Endodermal cell (in vitro differentiated cells): Measurements from ENCODE around the gene TMEM45B. TPM values are rescaled to one million over a fixed set of nuclear protein-coding genes. Genes with fewer than 3 reads are reported as not detected.

ENCODE experiments used
- DNase-seq: peaks from one replicate; pipeline ENCODE4 v3.0.0-alpha.2; 2017
- H3K27ac ChIP-seq: 2 replicates; pipeline ENCODE4 v1.5.1; 2013; ENCODE audit warnings: mild to moderate bottlenecking, low read depth, low read length, moderate library complexity
- H3K27me3 ChIP-seq: 2 replicates; pipeline ENCODE4 v1.6.1; 2013; ENCODE audit warnings: mild to moderate bottlenecking, low read length, moderate library complexity; ENCODE audit not compliant: insufficient read depth, control insufficient read depth, poor library complexity, severe bottlenecking
- H3K36me3 ChIP-seq: 2 replicates; pipeline ENCODE4 v1.7.0; 2013; ENCODE audit warnings: mild to moderate bottlenecking, low read length, moderate library complexity; ENCODE audit not compliant: control insufficient read depth, insufficient read depth
- H3K4me1 ChIP-seq: one replicate; pipeline ENCODE4 v1.7.0; 2013; ENCODE audit warnings: low read length; ENCODE audit not compliant: control insufficient read depth, insufficient read depth
- H3K4me3 ChIP-seq: 2 replicates; pipeline ENCODE4 v1.5.1; 2013; ENCODE audit warnings: mild to moderate bottlenecking, low read length, moderate library complexity
- H3K9ac ChIP-seq: 2 replicates; pipeline ENCODE4 v1.6.1; 2013; ENCODE audit warnings: mild to moderate bottlenecking, low read length, moderate library complexity; ENCODE audit not compliant: poor library complexity, severe bottlenecking; ENCODE audit errors: extremely low read depth
- H3K9me3 ChIP-seq: 2 replicates; pipeline ENCODE4 v1.6.1; 2013; ENCODE audit warnings: mild to moderate bottlenecking, low read length, moderate library complexity; ENCODE audit not compliant: control insufficient read depth
- H3K27ac Mint-ChIP-seq: 2 replicates; pipeline ENCODE4 v1.8.0; 2020; ENCODE audit warnings: mixed read lengths
- H3K27me3 Mint-ChIP-seq: 2 replicates; pipeline ENCODE4 v1.8.0; 2021; ENCODE audit warnings: mild to moderate bottlenecking, mixed read lengths; ENCODE audit not compliant: insufficient read depth
- H3K36me3 Mint-ChIP-seq: 2 replicates; pipeline ENCODE4 v1.8.0; 2020; ENCODE audit warnings: low read depth, mixed read lengths
- H3K4me1 Mint-ChIP-seq: 2 replicates; pipeline ENCODE4 v1.8.0; 2020; ENCODE audit warnings: mixed read lengths
- H3K4me3 Mint-ChIP-seq: 2 replicates; pipeline ENCODE4 v1.8.0; 2020; ENCODE audit warnings: mild to moderate bottlenecking, moderate library complexity, mixed read lengths
- H3K9me3 Mint-ChIP-seq: 2 replicates; pipeline ENCODE4 v1.8.0; 2020; ENCODE audit warnings: mild to moderate bottlenecking, mixed read lengths
- WGBS, 2 experiments: methylation state at CpG; one replicate each; pipeline versions ENCODE4 v1.1.5 to v1.1.7; 2013; ENCODE audit warnings: missing lambda C conversion rate in 2 of 2, mixed read lengths in 1 of 2; ENCODE audit not compliant: insufficient coverage in 1 of 2, insufficient read length in 1 of 2; 5-methylcytosine and 5-hydroxymethylcytosine counted together
- long read RNA-seq, 4 experiments: library from polyadenylated mRNA in 2 of 4; library from RNA in 1 of 4; library from capped mRNA in 1 of 4; stranded (forward) in 3 of 4; unstranded in 1 of 4; transcript quantifications; one replicate each; pipeline ENCODE4 v2.0.0, GENCODE V29; 2020 to 2021; ENCODE audit warnings: inconsistent platforms in 1 of 4
- polyA plus RNA-seq, 2 experiments: library from polyadenylated mRNA; stranded (reverse); fragments of 50-300 nt; gene quantifications; one replicate each; pipeline ENCODE4 v1.2.3, GENCODE V29; 2013
- total RNA-seq, 2 donors: library from RNA; stranded (reverse); fragmentation: NEBNext Ultra II Directional in 1 of 2; extraction: Animal tissue kit (Norgen Biotek cat#: 25700) in 1 of 2; gene quantifications; 2 replicates in 1 of 2; 3 replicates in 1 of 2; pipeline ENCODE4 v1.2.1, GENCODE V29; 2021
- TF ChIP-seq, protein P1 (sequence below): fragments of 200-600 bp; sonication (generic); conservative IDR thresholded peaks from 2 replicates; pipeline ENCODE4 v1.5.0; 2021; ENCODE audit warnings: antibody characterized with exemption, mild to moderate bottlenecking

The TMEM45B gene
- total RNA-seq, result not detected
- polyA plus RNA-seq (2013, experiment 1 of 2), result not detected
- polyA plus RNA-seq (2013, experiment 2 of 2), result not detected
- long read RNA-seq, experiment 1, result 0 reads
- long read RNA-seq, experiment 2, result 0 reads
- long read RNA-seq, experiment 3, result 0 reads
- long read RNA-seq, experiment 4, result 0 reads

DNA sequence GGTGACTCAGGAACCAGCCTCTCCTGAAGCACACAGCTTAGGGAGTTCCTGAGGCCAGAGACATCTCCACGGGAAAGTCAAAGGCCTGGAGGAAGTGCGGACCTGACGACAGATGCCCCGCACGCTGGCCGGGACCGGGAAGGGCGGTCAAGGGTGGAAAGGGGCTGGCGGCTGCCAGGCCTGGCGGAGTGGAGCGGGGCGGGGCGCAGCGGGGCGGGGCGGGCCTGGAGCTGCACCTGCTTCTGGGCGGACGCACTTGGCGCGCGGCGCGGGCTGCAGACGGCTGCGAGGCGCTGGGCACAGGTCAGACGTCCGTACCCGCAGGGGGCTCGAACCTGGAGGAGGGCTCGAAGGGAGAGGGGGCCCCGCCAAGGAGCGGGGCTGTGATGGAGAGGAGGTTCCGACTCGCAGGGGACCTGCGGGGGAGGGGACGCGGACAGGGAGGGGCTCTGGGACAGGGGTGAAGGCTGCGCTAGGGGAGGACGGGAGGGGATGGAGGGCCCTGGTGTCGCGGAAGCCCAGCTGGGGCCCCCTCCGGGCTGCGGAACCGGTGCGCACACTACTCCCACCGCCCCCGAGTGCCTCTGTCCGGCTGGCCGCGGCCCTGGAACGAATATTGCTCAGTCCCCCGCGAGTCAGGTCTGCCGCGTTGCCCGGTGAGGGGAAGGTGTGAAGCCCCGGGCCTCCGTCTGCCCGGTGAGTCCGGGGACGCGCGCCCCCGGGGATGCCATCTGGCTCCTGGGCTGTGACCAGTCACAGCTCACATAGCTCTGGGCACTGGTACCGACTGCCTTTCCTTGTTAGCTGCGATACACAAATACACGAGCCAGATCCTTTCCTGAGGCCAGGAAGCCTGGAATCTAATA, at the start of gene TMEM45B:
Gene TMEM45B, plus strand, starts transcription at position 253 of the 866 bp plus-strand sequence. CDS start 36,635 bp downstream, outside the sequence.
- H3K27ac Mint-ChIP-seq, result no peak within 1 kb of the TSS
- H3K9me3 ChIP-seq, result peaks cover 7% of the 10 kb centered on the region

DNA sequence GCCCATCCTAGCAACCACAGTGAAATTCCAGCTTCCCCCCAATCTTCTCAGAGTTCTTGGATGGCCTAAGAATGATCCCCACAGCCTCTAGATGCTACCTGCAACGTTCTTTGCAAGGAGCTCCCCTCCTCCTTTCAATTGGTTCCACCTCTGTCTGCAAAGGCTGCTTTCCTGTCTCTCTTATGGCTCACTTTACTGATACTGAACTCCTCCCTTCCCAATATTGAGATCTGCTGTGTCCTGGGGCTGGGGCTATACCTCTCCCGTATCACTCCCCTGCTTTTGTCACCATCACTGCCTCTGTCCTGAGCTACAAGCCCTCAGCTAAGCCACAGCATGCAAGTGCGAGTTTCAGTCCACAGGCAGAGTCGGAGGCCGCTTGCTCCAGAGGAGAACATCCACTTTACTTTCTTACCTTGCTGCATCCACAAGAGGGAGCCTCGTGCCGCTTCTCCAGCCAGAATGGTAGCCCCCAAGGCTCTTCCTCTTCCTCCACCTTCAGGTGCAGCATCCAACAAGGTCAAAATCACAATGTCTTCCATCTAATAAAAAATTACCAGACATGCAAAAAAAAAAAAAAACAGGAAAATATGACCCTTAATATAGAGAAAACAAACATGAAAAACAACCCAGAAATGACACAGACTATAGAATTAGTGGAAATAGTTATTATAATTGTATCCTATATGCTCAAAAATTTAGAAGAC, 48.6 kb upstream of the TMEM45B start:
- Histone ChIP-seq H3K27me3 (no peaks in the 10 kb centered on the region), H3K9me3 (no peaks in the 10 kb centered on the region), H3K9ac (no peak overlapping the region), H3K4me1 (no peaks in the 10 kb centered on the region), H3K27ac (no peak overlapping the region), H3K36me3 (no peaks in the 10 kb centered on the region), H3K4me3 (no peak overlapping the region)
- no peak overlapping the region for H3K4me3 Mint-ChIP-seq
- peak; percentile 87 for DNase-seq
- no peaks in the 10 kb centered on the region for H3K36me3 Mint-ChIP-seq
- TF ChIP-seq, protein P1, sequence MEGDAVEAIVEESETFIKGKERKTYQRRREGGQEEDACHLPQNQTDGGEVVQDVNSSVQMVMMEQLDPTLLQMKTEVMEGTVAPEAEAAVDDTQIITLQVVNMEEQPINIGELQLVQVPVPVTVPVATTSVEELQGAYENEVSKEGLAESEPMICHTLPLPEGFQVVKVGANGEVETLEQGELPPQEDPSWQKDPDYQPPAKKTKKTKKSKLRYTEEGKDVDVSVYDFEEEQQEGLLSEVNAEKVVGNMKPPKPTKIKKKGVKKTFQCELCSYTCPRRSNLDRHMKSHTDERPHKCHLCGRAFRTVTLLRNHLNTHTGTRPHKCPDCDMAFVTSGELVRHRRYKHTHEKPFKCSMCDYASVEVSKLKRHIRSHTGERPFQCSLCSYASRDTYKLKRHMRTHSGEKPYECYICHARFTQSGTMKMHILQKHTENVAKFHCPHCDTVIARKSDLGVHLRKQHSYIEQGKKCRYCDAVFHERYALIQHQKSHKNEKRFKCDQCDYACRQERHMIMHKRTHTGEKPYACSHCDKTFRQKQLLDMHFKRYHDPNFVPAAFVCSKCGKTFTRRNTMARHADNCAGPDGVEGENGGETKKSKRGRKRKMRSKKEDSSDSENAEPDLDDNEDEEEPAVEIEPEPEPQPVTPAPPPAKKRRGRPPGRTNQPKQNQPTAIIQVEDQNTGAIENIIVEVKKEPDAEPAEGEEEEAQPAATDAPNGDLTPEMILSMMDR, result peak; percentile 88
- no peaks in the 10 kb centered on the region for H3K27me3 Mint-ChIP-seq
- peaks cover 1% of the 10 kb centered on the region for H3K4me1 Mint-ChIP-seq
- 19 to 20% methylated on average over 5 to 7 of the region's 7 CpGs for WGBS, 2 experiments
- no peak overlapping the region for H3K27ac Mint-ChIP-seq
- no peaks in the 10 kb centered on the region for H3K9me3 Mint-ChIP-seq

More for the DNA sequence above, at the start of gene TMEM45B:
- peak; percentile 84 for DNase-seq
- Mint-ChIP-seq H3K4me3 (peak within 1 kb of the TSS; percentile 46), H3K4me1 (peaks cover 5% of the 10 kb centered on the region), H3K36me3 (no peaks in the 10 kb centered on the region), H3K27me3 (peaks cover 73% of the 10 kb centered on the region), H3K9me3 (peaks cover 20% of the 10 kb centered on the region)
- peak within 1 kb of the TSS; percentile 56 for H3K4me3 ChIP-seq
- H3K36me3 ChIP-seq, result no peaks in the 10 kb centered on the region
- H3K9ac ChIP-seq, result no peak within 1 kb of the TSS
- H3K27ac ChIP-seq, result no peak within 1 kb of the TSS
- TF ChIP-seq, protein P1, result no peak
- peaks cover 41% of the 10 kb centered on the region for H3K27me3 ChIP-seq
- H3K4me1 ChIP-seq, result no peaks in the 10 kb centered on the region
- WGBS, 2 experiments, result 5 to 11% methylated on average over 12 to 67 of the region's 68 CpGs

DNA sequence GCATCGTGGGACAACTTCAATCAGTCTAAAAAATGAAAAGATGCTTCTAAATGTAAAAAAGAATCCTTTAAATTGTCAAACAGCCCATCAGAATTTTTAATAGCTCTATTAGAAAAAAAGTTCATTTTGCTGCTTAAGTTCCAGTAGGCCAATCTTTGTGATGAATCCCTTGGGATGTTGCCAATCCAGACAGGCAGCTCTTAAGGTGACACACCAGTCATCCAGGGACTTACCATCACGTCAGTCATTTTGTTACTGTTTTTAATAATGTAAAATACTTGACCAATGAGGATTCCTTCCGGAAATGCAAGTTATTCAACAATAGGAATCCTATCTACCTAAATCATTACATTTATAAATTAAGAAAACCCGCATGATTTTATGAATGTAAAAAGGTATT, 47.8 kb upstream of the TMEM45B start:
- Mint-ChIP-seq H3K4me3 (no peak overlapping the region), H3K27me3 (no peaks in the 10 kb centered on the region), H3K9me3 (no peaks in the 10 kb centered on the region), H3K36me3 (no peaks in the 10 kb centered on the region), H3K4me1 (peaks cover 1% of the 10 kb centered on the region), H3K27ac (no peak overlapping the region)
- TF ChIP-seq, protein P1, result no peak
- H3K27ac ChIP-seq, result no peak overlapping the region
- DNase-seq, result no peak
- WGBS, 2 experiments, result 0% methylated on average over 1 of the region's 4 CpGs
- no peaks in the 10 kb centered on the region for H3K9me3 ChIP-seq
- H3K4me3 ChIP-seq, result no peak overlapping the region
- no peak overlapping the region for H3K9ac ChIP-seq
- H3K4me1 ChIP-seq, result no peaks in the 10 kb centered on the region
- H3K36me3 ChIP-seq, result no peaks in the 10 kb centered on the region
- H3K27me3 ChIP-seq, result no peaks in the 10 kb centered on the region
